K562 (cell line): ENCODE measurements around the gene SERPINE2. TPM values are rescaled to one million over a fixed set of nuclear protein-coding genes. Genes with fewer than 3 reads are reported as not detected.
A peak's percentile ranks its signal among the peaks of the same experiment; 100 is the strongest.

Experiments
- ARID1B ChIP-seq: fragments of 450-650 bp; IDR thresholded peaks from 2 replicates; pipeline ENCODE4 v1.6.1; 2016; ENCODE audit warnings: antibody characterized with exemption, mild to moderate bottlenecking, inconsistent platforms
- BCLAF1 ChIP-seq, 2 experiments: fragments of 450-650 bp in 1 of 2; IDR thresholded peaks; 2 replicates each; pipeline ENCODE4 v1.6.1; 2011 to 2017; ENCODE audit warnings: low read depth in 2 of 2, antibody characterized with exemption in 1 of 2, borderline replicate concordance in 1 of 2, low read length in 1 of 2, mild to moderate bottlenecking in 1 of 2, mixed read lengths in 1 of 2; ENCODE audit not compliant: control insufficient read depth in 1 of 2
- BCOR ChIP-seq: fragments of 450-650 bp; IDR thresholded peaks from 2 replicates; pipeline ENCODE4 v1.6.1; 2016
- CCNT2 ChIP-seq: IDR thresholded peaks from 2 replicates; pipeline ENCODE4 v1.6.1; 2011; ENCODE audit warnings: borderline replicate concordance, low read depth, mild to moderate bottlenecking, moderate library complexity, mixed read lengths, low read length; ENCODE audit not compliant: insufficient read length; ENCODE audit errors: extremely low read depth
- GABPA ChIP-seq: fragments of 200-800 bp; sonication (Bioruptor generic); conservative IDR thresholded peaks from 2 replicates; pipeline ENCODE4 v1.6.1; 2016; ENCODE audit warnings: low read depth, missing genetic modification characterization, missing compliant biosample characterization
- HMBOX1 ChIP-seq: sonication (generic); IDR thresholded peaks from 2 replicates; pipeline ENCODE4 v1.6.1; 2016
- HOXB6 ChIP-seq: fragments of 250-450 bp; sonication (Bioruptor Pico); IDR thresholded peaks from 2 replicates; pipeline ENCODE4 v1.5.1; 2022; ENCODE audit warnings: mild to moderate bottlenecking, borderline replicate concordance
- MED1 ChIP-seq: sonication (generic); formaldehyde crosslinking; IDR thresholded peaks from 2 replicates; pipeline ENCODE4 v1.8.1; 2023; ENCODE audit warnings: missing genetic modification reagents, borderline replicate concordance
- NFE2 ChIP-seq: IDR thresholded peaks from 2 replicates; pipeline ENCODE4 v1.6.1; 2014; ENCODE audit warnings: antibody characterized with exemption, low read depth
- NFYB ChIP-seq: IDR thresholded peaks from 2 replicates; pipeline ENCODE4 v1.6.1; 2011; ENCODE audit warnings: mild to moderate bottlenecking, moderate library complexity; ENCODE audit not compliant: insufficient read length; ENCODE audit errors: extremely low read depth
- POLR2A ChIP-seq: fragments of 450-650 bp; conservative IDR thresholded peaks from 2 replicates; pipeline ENCODE4 v1.6.1; 2016
- RCOR1 ChIP-seq, 2 experiments: IDR thresholded peaks; 2 replicates each; pipeline ENCODE4 v1.6.1; 2012; ENCODE audit warnings: low read depth in 2 of 2, low read length in 2 of 2, borderline replicate concordance in 1 of 2, improper control_type of control experiment in 1 of 2
- SREBF2 ChIP-seq: sonication (generic); formaldehyde crosslinking; IDR thresholded peaks from 2 replicates; pipeline ENCODE4 v1.4.0; 2020; ENCODE audit warnings: mild to moderate bottlenecking, missing genetic modification reagents
- VEZF1 ChIP-seq: fragments of 200-800 bp; sonication (Bioruptor generic); IDR thresholded peaks from 2 replicates; pipeline ENCODE4 v1.6.1; 2017; ENCODE audit warnings: missing genetic modification characterization, missing compliant biosample characterization
- ZFP91 ChIP-seq: sonication (generic); formaldehyde crosslinking; IDR thresholded peaks from 2 replicates; pipeline ENCODE4 v1.8.0; 2022; ENCODE audit warnings: mild to moderate bottlenecking, missing genetic modification reagents
- ZNF146 ChIP-seq: IDR thresholded peaks from one replicate; pipeline ENCODE4 v1.6.1; 2018; ENCODE audit warnings: missing compliant biosample characterization; ENCODE audit not compliant: unreplicated experiment
- ZNF174 ChIP-seq: fragments of 250-450 bp; sonication (Bioruptor Pico); IDR thresholded peaks from 2 replicates; pipeline ENCODE4 v1.4.0; 2020; ENCODE audit warnings: mild to moderate bottlenecking
- ZNF584 ChIP-seq: fragments of 200-800 bp; sonication (Bioruptor generic); IDR thresholded peaks from 2 replicates; pipeline ENCODE4 v1.6.1; 2016; ENCODE audit warnings: low read depth, mild to moderate bottlenecking, missing genetic modification characterization, missing compliant biosample characterization
- polyA plus RNA-seq, 8 experiments: library from polyadenylated mRNA; depleted of rRNA in 4 of 8; stranded (reverse) in 5 of 8; unstranded in 3 of 8; fragments of >200 nt; fragmentation: Nextera tagmentation in 2 of 8; fragmentation: Illumina TruSeq in 1 of 8; extraction: Ambion mirVana in 2 of 8; extraction: Trizol in 1 of 8; gene quantifications; 2 replicates each; pipeline versions ENCODE4 v1.2.1 to v1.2.3, GENCODE V29; 2011 to 2014; ENCODE audit warnings: inconsistent platforms in 1 of 8, missing spikeins in 1 of 8
- total RNA-seq, 7 experiments: library from RNA; depleted of rRNA in 6 of 7; stranded (reverse); fragments of >200 nt in 6 of 7; fragmentation: Illumina TruSeq in 2 of 7; extraction: Trizol in 2 of 7; gene quantifications; 2 replicates each; pipeline versions ENCODE4 v1.2.1 to v1.2.3, GENCODE V29; 2011 to 2021; ENCODE audit warnings: low replicate concordance in 1 of 7

Gene SERPINE2
- total and polyA plus RNA-seq, 9 of the 15 experiments (the other 6 are each of a cell fraction or from before 2014, with no cell fraction given): 0.03 to 0.16 (median 0.13) TPM; not detected in 6

- TF ChIP-seq NFYB: no peak
- TF ChIP-seq ARID1B: peak; percentile 33; the same call in 1 of the 2 replicates
- peak; percentile 81 for TF ChIP-seq VEZF1 (CRISPR knock-in tag)
- peak; percentile 84 for TF ChIP-seq POLR2A
- TF ChIP-seq HMBOX1: no peak
- TF ChIP-seq ZFP91: no peak
- TF ChIP-seq NFE2: no peak
- TF ChIP-seq ZNF146 (CRISPR knock-in tag): no peak
- peak; percentile 54; the same call in 1 of the 2 replicates for TF ChIP-seq BCOR
- TF ChIP-seq SREBF2 (CRISPR knock-in tag): no peak
- TF ChIP-seq CCNT2: peak; percentile 82
- TF ChIP-seq GABPA (tag): peak; percentile 97
- 0 out of 4 replicates have a peak, but pooled peaks of 1 of the 2 experiments have one; percentile 46 for TF ChIP-seq RCOR1 (IDR thresholded peaks at IDR 0.05; ENCODE audit: borderline replicate concordance in 1 of 2, low read depth in 2 of 2, low read length in 2 of 2)
- TF ChIP-seq ZNF584 (CRISPR knock-in tag): no peak
- TF ChIP-seq ZNF174: no peak
- no peak for TF ChIP-seq MED1 (CRISPR knock-in tag)
- TF ChIP-seq HOXB6 (CRISPR knock-in tag): no peak
- TF ChIP-seq BCLAF1 (IDR thresholded peaks at IDR 0.05; ENCODE audit: borderline replicate concordance in 1 of 2, control insufficient read depth in 1 of 2, low read depth in 2 of 2, low read length in 1 of 2): peak in 1 of 2 experiments; percentile 98; a peak in 2 of 4 replicates
Measured at GRCh38 chr2:223957092-223957851, 81.8 kb downstream of the SERPINE2 start, which contains the start of gene MRPL44 (continued).
